PFSK-1 (cell line): ENCODE data around the gene TTLL4.

ENCODE experiments used
- FOXP2 ChIP-seq: optimal IDR thresholded peaks from 2 replicates; pipeline ENCODE3; 2011; ENCODE audit warnings: borderline replicate concordance, control low read depth, inconsistent platforms; ENCODE audit not compliant: insufficient read depth; ENCODE audit errors: extremely low read length, extremely low read depth
- POLR2AphosphoS5 ChIP-seq: IDR thresholded peaks from 2 replicates; pipeline ENCODE4 v1.6.1; 2012; ENCODE audit warnings: low read depth, mild to moderate bottlenecking, control low read depth, low read length, moderate library complexity
- REST ChIP-seq, 2 experiments: IDR thresholded peaks; 2 replicates each; pipeline versions ENCODE4 v1.6.1 to v1.8.0; 2011 to 2012; ENCODE audit warnings: low read depth in 2 of 2, low read length in 2 of 2, control low read depth in 1 of 2, inconsistent platforms in 1 of 2, mild to moderate bottlenecking in 1 of 2, moderate library complexity in 1 of 2; ENCODE audit not compliant: insufficient read depth in 1 of 2
- SIN3A ChIP-seq: IDR thresholded peaks from 2 replicates; pipeline ENCODE4 v1.6.1; 2012; ENCODE audit warnings: mild to moderate bottlenecking, low read length, moderate library complexity, borderline replicate concordance; ENCODE audit not compliant: insufficient read depth
- TAF1 ChIP-seq: IDR thresholded peaks from 2 replicates; pipeline ENCODE4 v1.6.1; 2012; ENCODE audit warnings: low read length, control low read depth, borderline replicate concordance; ENCODE audit not compliant: insufficient read depth

Gene TTLL4

DNA sequence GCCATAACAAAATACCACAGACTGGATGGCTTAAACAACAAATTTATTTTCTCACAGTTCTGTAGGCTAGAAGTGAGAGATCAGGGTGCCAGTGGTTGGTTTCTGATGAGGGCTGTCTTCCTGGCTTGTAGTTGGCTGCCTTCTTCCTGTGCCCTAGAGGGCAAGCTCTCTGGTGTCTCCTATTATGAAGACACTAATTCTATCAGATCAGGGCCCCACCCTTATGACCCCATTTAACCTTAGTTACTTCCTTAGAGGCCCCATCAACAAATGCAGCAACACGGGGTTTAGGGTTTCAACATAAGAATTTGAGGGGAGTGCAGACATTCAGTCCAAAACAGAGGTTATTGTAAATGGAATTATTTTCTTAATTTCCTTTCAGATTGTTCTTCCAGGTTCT is 94.2 kb downstream of the TTLL4 start:
- TF ChIP-seq POLR2AphosphoS5 (no peak), FOXP2 (no peak), TAF1 (no peak), SIN3A (no peak), REST (IDR thresholded peaks at IDR 0.05; ENCODE audit: insufficient read depth in 1 of 2, low read depth in 2 of 2, low read length in 2 of 2) (no peak)
